GM06990 (cell line): Measurements from ENCODE around the gene CPNE4.

ENCODE experiments used
- DNase-seq: peaks from one replicate; pipeline ENCODE4 v3.0.0-alpha.2; 2011; ENCODE audit not compliant: insufficient read length; ENCODE audit errors: extremely low read depth
- H3K27me3 ChIP-seq: replicated peaks from 2 replicates; pipeline ENCODE4 v1.6.0; 2011; ENCODE audit warnings: low read length; ENCODE audit not compliant: control insufficient read depth, insufficient read depth
- H3K36me3 ChIP-seq: 2 replicates; pipeline ENCODE4 v1.5.1; 2011; ENCODE audit warnings: low read length; ENCODE audit not compliant: control insufficient read depth, insufficient read depth
- H3K4me3 ChIP-seq: replicated peaks from 2 replicates; pipeline ENCODE4 v1.5.1; 2011; ENCODE audit warnings: low read depth, mild to moderate bottlenecking, control low read depth, low read length
- CTCF ChIP-seq: IDR thresholded peaks from 2 replicates; pipeline ENCODE4 v1.5.1; 2011; ENCODE audit warnings: low read length, control low read depth, mild to moderate bottlenecking, inconsistent platforms; ENCODE audit not compliant: insufficient read depth, poor library complexity, severe bottlenecking

The CPNE4 gene

GRCh38 chr3:131928593-131928992 is 106.2 kb downstream of the CPNE4 start:
- Histone ChIP-seq H3K4me3 (no peak overlapping the region), H3K27me3 (no peaks in the 10 kb centered on the region), H3K36me3 (no peaks in the 10 kb centered on the region)
- no peak for TF ChIP-seq CTCF
- DNase-seq, result no peak

- H3K4me3 ChIP-seq, result no peak overlapping the region
These were observed 109.2 kb downstream of the CPNE4 start for GRCh38 chr3:131925571-131925970.

GRCh38 chr3:131922356-131922755 is 112.5 kb downstream of the CPNE4 start:
- DNase-seq, result no peak

More at GRCh38 chr3:131925571-131925970, 109.2 kb downstream of the CPNE4 start:
- Histone ChIP-seq H3K36me3 (no peaks in the 10 kb centered on the region), H3K27me3 (no peaks in the 10 kb centered on the region)
- DNase-seq, result no peak
- TF ChIP-seq CTCF, result no peak

GRCh38 chr3:131917006-131917405 is 117.8 kb downstream of the CPNE4 start:
- no peak for DNase-seq
- no peaks in the 10 kb centered on the region for H3K36me3 ChIP-seq
- no peaks in the 10 kb centered on the region for H3K27me3 ChIP-seq
- H3K4me3 ChIP-seq, result no peak overlapping the region
- TF ChIP-seq CTCF, result no peak

More at GRCh38 chr3:131922356-131922755, 112.5 kb downstream of the CPNE4 start:
- Histone ChIP-seq H3K27me3 (no peaks in the 10 kb centered on the region), H3K36me3 (no peaks in the 10 kb centered on the region), H3K4me3 (no peak overlapping the region)
- no peak for TF ChIP-seq CTCF

- H3K36me3 ChIP-seq, result no peaks in the 10 kb centered on the region
- TF ChIP-seq CTCF, result no peak
- H3K4me3 ChIP-seq, result no peak overlapping the region
- DNase-seq, result no peak
- no peaks in the 10 kb centered on the region for H3K27me3 ChIP-seq
These were observed 120.6 kb downstream of the CPNE4 start for GRCh38 chr3:131914090-131914691.

- H3K4me3 ChIP-seq, result no peak overlapping the region
- DNase-seq, result no peak
- TF ChIP-seq CTCF, result no peak
These were observed 122.6 kb downstream of the CPNE4 start for GRCh38 chr3:131912255-131912654.

More at GRCh38 chr3:131912255-131912654, 122.6 kb downstream of the CPNE4 start:
- H3K36me3 ChIP-seq, result no peaks in the 10 kb centered on the region
- H3K27me3 ChIP-seq, result no peaks in the 10 kb centered on the region
